ENCODE data around the gene TMTC3. TPM values are rescaled to one million over a fixed set of nuclear protein-coding genes. Genes with fewer than 3 reads are reported as not detected.
A peak's percentile ranks its signal among the peaks of the same experiment; 100 is the strongest.

TMTC3 gene
- total RNA-seq = 10 to 100 TPM in 1 of 6 donors, 1 to 10 TPM in 5; 4.3 to 11.7 (median 5.6) TPM
- polyA plus RNA-seq = 1 to 10 TPM; 1.3 to 2.2 TPM

DNA sequence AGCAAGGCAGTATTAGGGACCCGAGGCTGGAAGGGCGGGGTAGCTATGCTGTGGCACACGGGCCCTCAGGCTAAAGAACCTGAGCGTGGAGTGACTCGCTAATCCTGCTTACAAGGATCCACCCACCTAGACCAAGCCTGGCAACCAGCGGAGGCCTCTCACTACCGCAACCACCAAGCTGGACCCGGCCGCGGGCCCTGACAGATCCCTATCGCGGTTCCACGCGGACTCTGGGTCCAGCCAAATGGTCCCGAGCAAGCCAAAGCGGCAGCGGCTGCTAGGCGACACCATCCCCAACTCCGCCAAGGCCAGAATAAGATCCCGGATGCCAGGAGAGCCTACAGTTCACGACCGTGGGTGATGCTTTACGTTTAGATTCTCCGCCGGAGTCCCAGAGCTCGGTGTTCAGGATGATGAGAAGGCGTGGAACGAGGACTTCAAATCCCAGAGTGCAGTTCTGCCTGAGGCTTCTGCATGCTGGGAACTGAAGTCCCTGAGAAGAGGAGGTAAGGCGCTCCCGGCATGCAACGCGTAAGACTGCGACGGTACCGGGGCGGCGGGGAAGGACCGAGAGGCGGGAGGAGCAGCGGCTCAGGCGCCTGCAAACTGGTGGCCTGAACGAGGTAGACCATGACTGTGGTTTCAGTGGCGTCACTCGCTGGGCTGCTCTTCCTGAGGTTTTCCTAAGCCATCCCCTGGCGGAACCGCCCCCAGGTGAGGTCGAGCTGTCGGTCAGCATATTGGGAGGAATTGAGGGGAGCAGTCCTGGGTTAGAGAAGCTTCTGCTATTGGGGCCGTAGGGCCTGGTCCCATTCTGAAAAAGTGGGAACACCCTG lies at the start of gene TMTC3, which contains the start of gene CEP290:
TSS of gene TMTC3 (plus strand) at position 534 of the 836 bp plus-strand sequence. CDS start 6,009 bp downstream, outside the sequence.
TSS of gene CEP290 (minus strand) at position 315 of the 836 bp plus-strand sequence. CDS start 781 bp downstream, outside the sequence.
- H3K36me3 ChIP-seq = no peaks in the 10 kb centered on the region
- intact Hi-C loops (cut with DNase I) = no loop called here
- no peaks in the 10 kb centered on the region for H3K27me3 ChIP-seq
- ATAC-seq = peak; percentile 96 to 98 (median 97)
- TF ChIP-seq, protein P1, sequence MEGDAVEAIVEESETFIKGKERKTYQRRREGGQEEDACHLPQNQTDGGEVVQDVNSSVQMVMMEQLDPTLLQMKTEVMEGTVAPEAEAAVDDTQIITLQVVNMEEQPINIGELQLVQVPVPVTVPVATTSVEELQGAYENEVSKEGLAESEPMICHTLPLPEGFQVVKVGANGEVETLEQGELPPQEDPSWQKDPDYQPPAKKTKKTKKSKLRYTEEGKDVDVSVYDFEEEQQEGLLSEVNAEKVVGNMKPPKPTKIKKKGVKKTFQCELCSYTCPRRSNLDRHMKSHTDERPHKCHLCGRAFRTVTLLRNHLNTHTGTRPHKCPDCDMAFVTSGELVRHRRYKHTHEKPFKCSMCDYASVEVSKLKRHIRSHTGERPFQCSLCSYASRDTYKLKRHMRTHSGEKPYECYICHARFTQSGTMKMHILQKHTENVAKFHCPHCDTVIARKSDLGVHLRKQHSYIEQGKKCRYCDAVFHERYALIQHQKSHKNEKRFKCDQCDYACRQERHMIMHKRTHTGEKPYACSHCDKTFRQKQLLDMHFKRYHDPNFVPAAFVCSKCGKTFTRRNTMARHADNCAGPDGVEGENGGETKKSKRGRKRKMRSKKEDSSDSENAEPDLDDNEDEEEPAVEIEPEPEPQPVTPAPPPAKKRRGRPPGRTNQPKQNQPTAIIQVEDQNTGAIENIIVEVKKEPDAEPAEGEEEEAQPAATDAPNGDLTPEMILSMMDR (IDR thresholded peaks at IDR 0.05) = no peak
- peak; percentile 97 for FAIRE-seq
- WGBS, 2 donors = 0% methylated on average over 49 of the region's 49 CpGs
- H3K4me3 ChIP-seq = peak within 1 kb of the TSS; percentile 52 to 85 (median 67)
- DNase-seq = peak; percentile 90 to 97 (median 94)
- H3K9me3 ChIP-seq = no peaks in the 10 kb centered on the region
- H3K27ac ChIP-seq = peak within 1 kb of the TSS; percentile 59 to 81 (median 69)
- H3K4me1 ChIP-seq = peaks cover 5 to 9% (median 8%) of the 10 kb centered on the region in 3 donors

DNA sequence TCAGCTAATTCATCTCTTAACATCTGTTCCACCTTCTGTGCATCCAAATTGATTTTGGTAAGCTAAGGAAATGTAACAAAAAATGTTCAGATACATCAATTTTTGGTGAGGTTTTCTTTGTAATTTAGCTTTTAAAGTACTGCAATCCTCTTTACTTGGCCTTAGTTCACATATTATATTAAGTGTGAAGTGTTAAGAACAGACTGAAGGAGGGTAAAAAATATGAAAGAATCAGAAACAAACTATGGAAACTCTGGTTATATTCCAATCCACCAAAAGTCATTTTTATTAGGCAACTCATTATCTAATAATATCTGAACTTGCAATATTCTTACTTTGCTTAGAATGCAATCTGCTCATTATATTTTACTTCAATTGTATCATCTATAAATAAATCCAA lies 49.3 kb upstream of the TMTC3 start:
- Histone ChIP-seq H3K4me3 (no peak overlapping the region), H3K27ac (no peak overlapping the region), H3K9me3 (no peaks in the 10 kb centered on the region), H3K27me3 (no peaks in the 10 kb centered on the region), H3K4me1 (no peaks in the 10 kb centered on the region), H3K36me3 (no peaks in the 10 kb centered on the region)
- intact Hi-C loops (cut with DNase I) = no loop called here
- ATAC-seq (no peak), DNase-seq (no peak), FAIRE-seq (no peak)
- TF ChIP-seq, protein P1 (IDR thresholded peaks at IDR 0.05) = no peak

DNA sequence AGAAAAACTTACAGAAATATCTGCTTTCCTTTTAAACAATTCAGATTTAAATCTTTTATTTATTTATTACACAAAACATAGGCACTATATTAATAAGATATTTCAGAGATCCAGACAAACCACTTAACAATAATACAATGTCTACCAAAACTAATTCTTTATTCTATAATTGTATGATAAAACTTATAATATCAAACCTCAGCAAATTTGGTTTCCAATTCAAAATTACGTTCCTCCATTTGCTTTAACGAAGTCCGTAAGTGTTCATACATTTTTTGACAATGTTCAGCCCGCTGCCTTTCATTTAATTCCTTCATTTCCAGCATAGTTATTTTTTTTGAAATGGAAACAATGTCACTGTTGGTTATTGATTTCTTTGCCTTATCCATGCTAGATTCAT lies 48.5 kb upstream of the TMTC3 start:
- 97% methylated on average over 4 of the region's 4 CpGs for WGBS, 2 donors
- FAIRE-seq = no peak

DNA sequence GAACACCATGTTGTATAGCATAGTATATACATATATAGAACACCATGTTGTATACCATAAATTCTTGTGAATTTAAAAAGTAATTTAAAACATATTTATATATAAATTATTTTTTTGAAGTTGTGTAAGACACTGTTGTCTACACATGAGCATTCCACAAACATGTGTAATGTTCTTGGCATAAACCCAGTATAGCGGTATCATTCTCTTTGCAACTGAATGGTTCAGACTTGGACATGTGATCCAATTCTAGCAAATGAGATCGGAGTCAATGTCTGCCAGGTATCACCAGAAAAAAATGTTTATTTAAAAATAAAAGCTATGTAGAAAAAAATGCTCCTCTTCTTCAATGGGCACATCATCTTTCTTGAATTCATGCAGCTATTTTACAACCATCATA lies 34.1 kb upstream of the TMTC3 start:
- DNase-seq (no peak), FAIRE-seq (no peak), ATAC-seq (no peak)
- intact Hi-C loops (cut with DNase I) = no loop called here
- WGBS, 2 donors = 93 to 99% methylated on average over 2 of the region's 2 CpGs
- H3K27me3 ChIP-seq = no peaks in the 10 kb centered on the region
- H3K9me3 ChIP-seq = no peaks in the 10 kb centered on the region
- H3K36me3 ChIP-seq = peaks cover 0 to 4% (median 0%) of the 10 kb centered on the region in 3 donors
- no peak overlapping the region for H3K4me3 ChIP-seq
- H3K4me1 ChIP-seq = peaks cover 0 to 4% (median 0%) of the 10 kb centered on the region in 3 donors
- H3K27ac ChIP-seq = no peak overlapping the region
- TF ChIP-seq, protein P1 (IDR thresholded peaks at IDR 0.05) = no peak

More for the DNA sequence above, 48.5 kb upstream of the TMTC3 start:
- no peak overlapping the region for H3K27ac ChIP-seq
- H3K4me1 ChIP-seq = no peaks in the 10 kb centered on the region
- intact Hi-C loops (cut with DNase I) = no loop called here
- no peaks in the 10 kb centered on the region for H3K36me3 ChIP-seq
- H3K9me3 ChIP-seq = no peaks in the 10 kb centered on the region
- no peak overlapping the region for H3K4me3 ChIP-seq
- H3K27me3 ChIP-seq = no peaks in the 10 kb centered on the region
- DNase-seq = no peak
- TF ChIP-seq, protein P1 (IDR thresholded peaks at IDR 0.05) = no peak
- no peak for ATAC-seq

Data from pancreas (tissue), 10 donors.